Skeletal muscle satellite cell (primary cell): ENCODE results near the gene NOS2.
"Not testable (repeated sequence)": the region's sequence is repeated elsewhere in the genome, so short reads cannot be mapped to it uniquely, and the experiment has no call there.

Experiments
- H3K27me3 ChIP-seq: 2 replicates; pipeline ENCODE4 v1.7.0; 2013; ENCODE audit warnings: low read length; ENCODE audit not compliant: control insufficient read depth, insufficient read depth
- H3K36me3 ChIP-seq: 2 replicates; pipeline ENCODE4 v1.7.0; 2013; ENCODE audit warnings: mild to moderate bottlenecking, control low read depth, low read length; ENCODE audit not compliant: insufficient read depth
- H3K4me1 ChIP-seq: 2 replicates; pipeline ENCODE4 v1.7.0; 2013; ENCODE audit warnings: low read length; ENCODE audit not compliant: control insufficient read depth, insufficient read depth
- H3K4me2 ChIP-seq: 2 replicates; pipeline ENCODE4 v1.7.0; 2013; ENCODE audit warnings: mild to moderate bottlenecking, low read length
- H3K4me3 ChIP-seq: 2 replicates; pipeline ENCODE4 v1.7.0; 2013; ENCODE audit warnings: low read length
- H3K9ac ChIP-seq: 2 replicates; pipeline ENCODE4 v1.7.0; 2013; ENCODE audit warnings: mild to moderate bottlenecking, low read depth, low read length, moderate library complexity
- H3K9me3 ChIP-seq: replicated peaks from 2 replicates; pipeline ENCODE4 v1.7.0; 2013; ENCODE audit warnings: mild to moderate bottlenecking, control low read depth, low read length

NOS2 gene

GRCh38 chr17:27748360-27748825, 51.9 kb downstream of the NOS2 start:
- H3K4me3 ChIP-seq, result no peak overlapping the region
- no peaks in the 10 kb centered on the region for H3K27me3 ChIP-seq
- H3K9me3 ChIP-seq, result no peaks in the 10 kb centered on the region
- H3K9ac ChIP-seq, result no peak overlapping the region
- no peaks in the 10 kb centered on the region for H3K4me1 ChIP-seq
- no peak overlapping the region for H3K4me2 ChIP-seq
- no peaks in the 10 kb centered on the region for H3K36me3 ChIP-seq

- no peaks in the 10 kb centered on the region for H3K27me3 ChIP-seq
- H3K36me3 ChIP-seq, result no peaks in the 10 kb centered on the region
- no peaks in the 10 kb centered on the region for H3K4me1 ChIP-seq
- no peak overlapping the region for H3K9ac ChIP-seq
- no peak overlapping the region for H3K4me3 ChIP-seq
- H3K9me3 ChIP-seq, result no peaks in the 10 kb centered on the region
- no peak overlapping the region for H3K4me2 ChIP-seq
Measured at GRCh38 chr17:27747462-27748359, 52.6 kb downstream of the NOS2 start.

GRCh38 chr17:27746881-27747280, 53.4 kb downstream of the NOS2 start:
- Histone ChIP-seq H3K4me1 (no peaks in the 10 kb centered on the region), H3K9me3 (no peaks in the 10 kb centered on the region), H3K4me3 (no peak overlapping the region), H3K9ac (no peak overlapping the region), H3K36me3 (no peaks in the 10 kb centered on the region), H3K27me3 (no peaks in the 10 kb centered on the region), H3K4me2 (no peak overlapping the region)

- not testable (repeated sequence) for H3K4me1 ChIP-seq, H3K4me3 ChIP-seq, H3K27me3 ChIP-seq, H3K9me3 ChIP-seq, H3K9ac ChIP-seq, H3K4me2 ChIP-seq, H3K36me3 ChIP-seq
Measured at GRCh38 chr17:27746320-27746719, 54.0 kb downstream of the NOS2 start.

- not testable (repeated sequence) for H3K9ac ChIP-seq, H3K27me3 ChIP-seq, H3K4me1 ChIP-seq, H3K4me2 ChIP-seq, H3K9me3 ChIP-seq, H3K4me3 ChIP-seq, H3K36me3 ChIP-seq
Measured at GRCh38 chr17:27745207-27745830, 55.0 kb downstream of the NOS2 start.

- Histone ChIP-seq H3K27me3 (no peaks in the 10 kb centered on the region), H3K36me3 (no peaks in the 10 kb centered on the region), H3K4me3 (no peak overlapping the region), H3K4me2 (no peak overlapping the region), H3K4me1 (no peaks in the 10 kb centered on the region), H3K9me3 (no peaks in the 10 kb centered on the region), H3K9ac (no peak overlapping the region)
Measured at GRCh38 chr17:27743281-27743885, 56.9 kb downstream of the NOS2 start.

GRCh38 chr17:27741971-27742575, 58.3 kb downstream of the NOS2 start:
- H3K4me1 ChIP-seq, result no peaks in the 10 kb centered on the region
- H3K4me2 ChIP-seq, result no peak overlapping the region
- no peaks in the 10 kb centered on the region for H3K9me3 ChIP-seq
- H3K27me3 ChIP-seq, result no peaks in the 10 kb centered on the region
- no peak overlapping the region for H3K4me3 ChIP-seq
- H3K36me3 ChIP-seq, result no peaks in the 10 kb centered on the region
- no peak overlapping the region for H3K9ac ChIP-seq

- no peak overlapping the region for H3K4me3 ChIP-seq
- H3K36me3 ChIP-seq, result no peaks in the 10 kb centered on the region
- H3K4me2 ChIP-seq, result peak overlapping the region; percentile 29
- no peaks in the 10 kb centered on the region for H3K4me1 ChIP-seq
- H3K9ac ChIP-seq, result no peak overlapping the region
- no peaks in the 10 kb centered on the region for H3K9me3 ChIP-seq
- H3K27me3 ChIP-seq, result no peaks in the 10 kb centered on the region
Measured at GRCh38 chr17:27741361-27741861, 58.9 kb downstream of the NOS2 start.

- not testable (repeated sequence) for H3K4me2 ChIP-seq, H3K27me3 ChIP-seq, H3K4me3 ChIP-seq, H3K9ac ChIP-seq, H3K36me3 ChIP-seq, H3K4me1 ChIP-seq, H3K9me3 ChIP-seq
Measured at GRCh38 chr17:27740541-27740940, 59.8 kb downstream of the NOS2 start.

- no peak overlapping the region for H3K4me2 ChIP-seq
- H3K4me3 ChIP-seq, result no peak overlapping the region
- peaks cover 2% of the 10 kb centered on the region for H3K27me3 ChIP-seq
- H3K36me3 ChIP-seq, result no peaks in the 10 kb centered on the region
- no peaks in the 10 kb centered on the region for H3K4me1 ChIP-seq
- H3K9ac ChIP-seq, result no peak overlapping the region
- H3K9me3 ChIP-seq, result no peaks in the 10 kb centered on the region
Measured at GRCh38 chr17:27733773-27734172, 66.6 kb downstream of the NOS2 start.

- not testable (repeated sequence) for H3K27me3 ChIP-seq, H3K4me1 ChIP-seq, H3K9me3 ChIP-seq, H3K4me3 ChIP-seq, H3K9ac ChIP-seq, H3K36me3 ChIP-seq, H3K4me2 ChIP-seq
Measured at GRCh38 chr17:27732746-27733145, 67.6 kb downstream of the NOS2 start.
